K562 (cell line): Measurements from ENCODE around the gene FRMD4A.

ENCODE experiments used
- BRCA1 ChIP-seq, 2 experiments: fragments of 450-650 bp in 1 of 2; sonication (generic) in 1 of 2; formaldehyde crosslinking in 1 of 2; IDR thresholded peaks; 2 replicates each; pipeline versions ENCODE4 v1.5.0 to v1.6.1; 2017 to 2020; ENCODE audit warnings: mild to moderate bottlenecking in 1 of 2, missing genetic modification reagents in 1 of 2
- SMC3 ChIP-seq: conservative IDR thresholded peaks from 2 replicates; pipeline ENCODE4 v1.6.1; 2011; ENCODE audit warnings: low read depth, low read length, improper control_type of control experiment; ENCODE audit not compliant: insufficient read depth
- SNRNP70 ChIP-seq: fragments of 200-400 bp; formaldehyde crosslinking; optimal IDR thresholded peaks from 2 replicates; pipeline ENCODE3; 2017; ENCODE audit warnings: low read depth, low read length
- YY1 ChIP-seq, 3 experiments: IDR thresholded peaks; 2 replicates each; pipeline ENCODE4 v1.6.1; 2011; ENCODE audit warnings: low read length in 2 of 3, mild to moderate bottlenecking in 2 of 3, moderate library complexity in 2 of 3, borderline replicate concordance in 1 of 3, control low read depth in 1 of 3, low read depth in 1 of 3; ENCODE audit not compliant: insufficient read depth in 3 of 3, insufficient replicate concordance in 2 of 3, control insufficient read depth in 1 of 3, insufficient read length in 1 of 3; ENCODE audit errors: extremely low read depth in 1 of 3
- ZNF644 ChIP-seq: fragments of 200-800 bp; sonication (Bioruptor generic); IDR thresholded peaks from 2 replicates; pipeline ENCODE4 v1.6.1; 2016; ENCODE audit warnings: low read depth, missing genetic modification characterization, missing compliant biosample characterization

DNA sequence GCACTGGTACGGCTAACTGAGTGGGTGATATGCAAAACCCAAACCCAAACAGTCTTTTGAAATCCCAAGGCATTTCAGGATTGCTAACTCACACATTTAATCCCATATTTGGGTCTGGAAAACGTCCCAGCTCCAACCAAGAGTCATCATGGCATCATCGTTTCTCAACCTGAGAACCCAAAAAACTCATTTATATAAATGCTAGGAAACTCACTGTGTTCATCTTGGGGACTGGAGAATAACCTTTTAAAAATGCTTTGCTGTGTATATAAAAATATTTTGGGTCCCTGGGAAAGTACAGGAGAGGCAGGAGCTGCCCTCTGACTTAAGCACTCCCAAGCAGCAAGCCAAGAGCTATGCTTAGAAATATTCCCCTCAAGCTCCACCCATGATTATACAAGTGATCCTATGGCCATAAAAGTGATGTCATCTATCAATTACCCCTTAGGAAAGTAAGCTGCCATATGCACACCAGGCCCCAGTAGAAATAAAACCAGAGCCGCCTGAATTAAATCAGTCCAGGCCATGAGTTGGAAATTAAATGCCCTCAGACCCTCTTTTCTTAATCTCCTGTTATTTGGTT is 352.1 kb downstream of the FRMD4A start:
- TF ChIP-seq SMC3, result no peak
- no peak for TF ChIP-seq YY1 (IDR thresholded peaks at IDR 0.05; ENCODE audit: borderline replicate concordance in 1 of 3, control insufficient read depth in 1 of 3, extremely low read depth in 1 of 3, insufficient read depth in 3 of 3, insufficient read length in 1 of 3, insufficient replicate concordance in 2 of 3, low read depth in 1 of 3, low read length in 2 of 3)
- TF ChIP-seq SNRNP70, result no peak
- TF ChIP-seq ZNF644, result no peak
- TF ChIP-seq BRCA1 (IDR thresholded peaks at IDR 0.05), result no peak
- no peak for TF ChIP-seq BRCA1 (CRISPR knock-in tag; IDR thresholded peaks at IDR 0.05)
